ENCODE data around the gene TET2.

Gene TET2

DNA sequence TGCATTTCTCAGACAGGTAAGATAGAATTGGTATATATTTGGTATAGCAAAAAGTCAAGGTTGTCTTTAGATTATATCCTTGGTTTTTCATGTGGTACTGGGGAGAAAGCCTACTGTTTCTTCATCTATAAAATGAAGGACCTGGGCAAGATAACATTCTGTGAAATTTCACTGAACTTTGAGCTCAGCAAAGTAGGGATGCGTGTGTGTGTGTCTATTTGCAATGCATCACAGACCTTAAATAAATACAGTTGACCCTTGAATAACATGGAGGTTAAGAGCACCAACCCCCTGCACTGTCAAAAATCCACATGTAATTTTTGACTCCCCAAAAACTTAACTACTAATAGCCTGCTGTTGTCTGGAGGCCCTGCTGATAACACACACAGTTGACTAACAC, 25.2 kb downstream of the TET2 start:
- DNase-seq (ENCODE audit: low read depth) = no peak
- TF ChIP-seq, protein P1, sequence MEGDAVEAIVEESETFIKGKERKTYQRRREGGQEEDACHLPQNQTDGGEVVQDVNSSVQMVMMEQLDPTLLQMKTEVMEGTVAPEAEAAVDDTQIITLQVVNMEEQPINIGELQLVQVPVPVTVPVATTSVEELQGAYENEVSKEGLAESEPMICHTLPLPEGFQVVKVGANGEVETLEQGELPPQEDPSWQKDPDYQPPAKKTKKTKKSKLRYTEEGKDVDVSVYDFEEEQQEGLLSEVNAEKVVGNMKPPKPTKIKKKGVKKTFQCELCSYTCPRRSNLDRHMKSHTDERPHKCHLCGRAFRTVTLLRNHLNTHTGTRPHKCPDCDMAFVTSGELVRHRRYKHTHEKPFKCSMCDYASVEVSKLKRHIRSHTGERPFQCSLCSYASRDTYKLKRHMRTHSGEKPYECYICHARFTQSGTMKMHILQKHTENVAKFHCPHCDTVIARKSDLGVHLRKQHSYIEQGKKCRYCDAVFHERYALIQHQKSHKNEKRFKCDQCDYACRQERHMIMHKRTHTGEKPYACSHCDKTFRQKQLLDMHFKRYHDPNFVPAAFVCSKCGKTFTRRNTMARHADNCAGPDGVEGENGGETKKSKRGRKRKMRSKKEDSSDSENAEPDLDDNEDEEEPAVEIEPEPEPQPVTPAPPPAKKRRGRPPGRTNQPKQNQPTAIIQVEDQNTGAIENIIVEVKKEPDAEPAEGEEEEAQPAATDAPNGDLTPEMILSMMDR (IDR thresholded peaks at IDR 0.05; ENCODE audit: insufficient read depth, low read depth, low read length, missing control alignments) = no peak
- no peak overlapping the region for H3K4me3 ChIP-seq (ENCODE audit: low read depth, low read length)

- TF ChIP-seq, protein P1 (IDR thresholded peaks at IDR 0.05; ENCODE audit: insufficient read depth, low read depth, low read length, missing control alignments) = no peak
- no peak for DNase-seq (ENCODE audit: low read depth)
- no peak overlapping the region for H3K4me3 ChIP-seq (ENCODE audit: low read depth, low read length)
Observed at GRCh38 chr4:105174098-105174497, 27.4 kb downstream of the TET2 start.

- no peak overlapping the region for H3K4me3 ChIP-seq (ENCODE audit: low read depth, low read length)
- DNase-seq (ENCODE audit: low read depth) = no peak
- TF ChIP-seq, protein P1 (IDR thresholded peaks at IDR 0.05; ENCODE audit: insufficient read depth, low read depth, low read length, missing control alignments) = no peak
Observed at GRCh38 chr4:105179539-105180401, 33.1 kb downstream of the TET2 start.

DNA sequence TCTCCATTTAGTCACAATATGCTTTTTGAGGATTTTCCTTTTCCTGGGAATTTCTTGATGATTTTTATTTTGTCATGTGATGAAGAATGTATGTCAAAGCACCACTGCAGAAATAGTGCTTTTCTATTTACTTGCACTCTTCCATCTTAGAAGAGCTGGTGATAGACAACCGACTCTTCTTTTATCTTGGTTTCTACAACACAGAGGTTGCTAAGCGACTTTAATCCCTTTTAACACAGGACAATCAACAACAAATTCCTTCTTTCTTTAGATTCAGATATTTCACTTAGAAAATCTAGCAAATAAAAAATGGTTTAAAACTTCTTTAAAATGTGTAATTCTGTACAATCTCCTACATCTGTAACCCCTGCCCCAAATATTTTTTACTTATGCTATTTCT, 34.6 kb downstream of the TET2 start:
- TF ChIP-seq, protein P1 (IDR thresholded peaks at IDR 0.05; ENCODE audit: insufficient read depth, low read depth, low read length, missing control alignments) = no peak
- no peak for DNase-seq (ENCODE audit: low read depth)
- no peak overlapping the region for H3K4me3 ChIP-seq (ENCODE audit: low read depth, low read length)

DNA sequence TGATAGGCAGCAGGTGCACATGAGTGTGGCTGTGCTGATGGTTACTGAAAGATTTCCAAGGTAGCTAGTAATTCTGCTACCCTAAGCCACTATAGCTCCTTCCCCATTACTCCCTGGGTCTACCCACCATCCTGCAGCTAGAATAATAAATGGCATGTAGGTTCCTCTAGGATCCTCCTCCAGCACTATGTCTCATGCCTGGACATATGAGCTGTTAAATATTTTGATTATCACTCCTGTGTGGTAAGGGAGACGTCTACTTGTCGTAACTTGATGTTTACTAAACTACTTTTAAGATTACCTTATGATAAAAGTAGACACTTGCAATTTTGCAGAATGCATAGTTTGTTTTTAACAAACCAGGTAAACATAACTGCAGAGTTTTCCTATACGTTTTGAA, 35.5 kb downstream of the TET2 start:
- H3K4me3 ChIP-seq (ENCODE audit: low read depth, low read length) = no peak overlapping the region
- no peak for DNase-seq (ENCODE audit: low read depth)
- TF ChIP-seq, protein P1 (IDR thresholded peaks at IDR 0.05; ENCODE audit: insufficient read depth, low read depth, low read length, missing control alignments) = no peak

DNA sequence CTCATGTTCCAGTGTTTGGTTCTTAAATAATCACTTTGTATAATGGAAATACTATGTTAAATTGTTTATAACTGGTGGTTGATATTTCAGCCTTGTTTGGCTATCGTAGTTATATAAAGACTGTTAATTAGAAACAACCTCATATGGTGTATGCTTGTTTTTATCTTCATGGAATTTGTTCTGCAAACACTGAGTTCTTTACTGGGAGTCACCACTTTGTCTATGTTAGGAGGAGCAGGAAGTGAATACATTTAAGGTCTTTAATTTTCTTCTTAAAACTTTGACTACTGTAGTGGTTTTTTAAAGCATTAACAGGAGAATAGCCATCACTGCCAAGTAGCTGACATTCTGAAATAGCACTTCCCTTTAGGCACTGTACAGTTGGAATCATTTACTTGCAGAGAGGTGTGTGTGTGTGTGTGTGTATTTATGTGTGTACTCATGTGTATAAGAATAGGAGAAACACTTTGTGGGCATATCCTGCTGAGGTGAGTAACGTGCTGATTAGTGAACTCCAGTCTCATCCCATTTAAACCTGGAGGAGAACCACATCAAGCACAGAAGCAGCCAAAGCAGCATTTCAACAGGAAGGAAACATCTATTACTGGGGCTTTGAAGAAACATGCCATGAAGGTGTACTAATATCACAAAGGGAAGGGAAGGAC, 37.8 kb downstream of the TET2 start:
- no peak for DNase-seq (ENCODE audit: low read depth)
- TF ChIP-seq, protein P1 (IDR thresholded peaks at IDR 0.05; ENCODE audit: insufficient read depth, low read depth, low read length, missing control alignments) = no peak
- no peak overlapping the region for H3K4me3 ChIP-seq (ENCODE audit: low read depth, low read length)

Data from GM12865 (cell line).